ENCODE data around the gene TMEFF1. TPM values are rescaled to one million over a fixed set of nuclear protein-coding genes. Genes with fewer than 3 reads are reported as not detected.

The TMEFF1 gene
- total RNA-seq, 6 experiments from 2014 or later = 0.09 to 0.24 TPM; not detected in 4

DNA sequence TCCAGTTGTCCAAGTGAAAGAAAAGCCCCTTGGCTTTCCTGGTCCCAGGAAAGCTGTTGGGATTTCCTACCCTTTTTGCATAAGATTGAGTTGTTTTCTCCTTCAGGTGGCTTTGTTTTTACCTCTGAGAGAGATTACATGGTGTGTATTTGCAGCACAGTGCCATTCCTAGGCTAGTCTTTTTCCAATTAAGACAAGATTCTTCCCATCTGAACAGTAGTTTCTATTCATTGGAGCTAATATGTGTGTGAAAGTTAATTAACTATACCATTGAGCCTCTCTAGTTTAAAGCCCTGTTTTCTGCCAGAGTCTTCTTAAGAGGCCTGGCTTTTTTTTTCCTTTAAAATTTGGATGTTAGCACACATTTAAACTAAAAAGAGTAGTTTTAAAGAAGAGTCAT, 25.9 kb upstream of the TMEFF1 start:
- Histone ChIP-seq H3K9me3 (no peaks in the 10 kb centered on the region), H3K27ac (no peak overlapping the region), H3K27me3 (no peaks in the 10 kb centered on the region), H3K4me1 (peaks cover 0 to 14% (median 7%) of the 10 kb centered on the region in 4 donors), H3K36me3 (peaks cover 0 to 3% (median 0%) of the 10 kb centered on the region in 4 donors), H3K4me3 (no peak overlapping the region)
- intact Hi-C loops (cut with DNase I) = no loop called here
- DNase-seq (no peak), ATAC-seq (no peak)
- TF ChIP-seq, protein P1, sequence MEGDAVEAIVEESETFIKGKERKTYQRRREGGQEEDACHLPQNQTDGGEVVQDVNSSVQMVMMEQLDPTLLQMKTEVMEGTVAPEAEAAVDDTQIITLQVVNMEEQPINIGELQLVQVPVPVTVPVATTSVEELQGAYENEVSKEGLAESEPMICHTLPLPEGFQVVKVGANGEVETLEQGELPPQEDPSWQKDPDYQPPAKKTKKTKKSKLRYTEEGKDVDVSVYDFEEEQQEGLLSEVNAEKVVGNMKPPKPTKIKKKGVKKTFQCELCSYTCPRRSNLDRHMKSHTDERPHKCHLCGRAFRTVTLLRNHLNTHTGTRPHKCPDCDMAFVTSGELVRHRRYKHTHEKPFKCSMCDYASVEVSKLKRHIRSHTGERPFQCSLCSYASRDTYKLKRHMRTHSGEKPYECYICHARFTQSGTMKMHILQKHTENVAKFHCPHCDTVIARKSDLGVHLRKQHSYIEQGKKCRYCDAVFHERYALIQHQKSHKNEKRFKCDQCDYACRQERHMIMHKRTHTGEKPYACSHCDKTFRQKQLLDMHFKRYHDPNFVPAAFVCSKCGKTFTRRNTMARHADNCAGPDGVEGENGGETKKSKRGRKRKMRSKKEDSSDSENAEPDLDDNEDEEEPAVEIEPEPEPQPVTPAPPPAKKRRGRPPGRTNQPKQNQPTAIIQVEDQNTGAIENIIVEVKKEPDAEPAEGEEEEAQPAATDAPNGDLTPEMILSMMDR (IDR thresholded peaks at IDR 0.05) = no peak
- TF ChIP-seq POLR2A (IDR thresholded peaks at IDR 0.05) = no peak

GRCh38 chr9:100448266-100448665, 24.7 kb upstream of the TMEFF1 start:
- ATAC-seq (no peak), DNase-seq (no peak)
- no peaks in the 10 kb centered on the region for H3K27me3 ChIP-seq
- TF ChIP-seq, protein P1 (IDR thresholded peaks at IDR 0.05) = no peak
- no peak for TF ChIP-seq POLR2A (IDR thresholded peaks at IDR 0.05)
- peaks cover 0 to 3% (median 0%) of the 10 kb centered on the region in 4 donors for H3K36me3 ChIP-seq
- H3K27ac ChIP-seq = no peak overlapping the region
- H3K4me1 ChIP-seq = peaks cover 0 to 14% (median 7%) of the 10 kb centered on the region in 4 donors
- no peak overlapping the region for H3K4me3 ChIP-seq
- no CpG with 5 or more reads among the region's 2 CpGs for WGBS (ENCODE audit: insufficient coverage, low coverage, low lambda C conversion rate, missing lambda C conversion rate)
- intact Hi-C loops (cut with DNase I) = no loop called here
- H3K9me3 ChIP-seq = no peaks in the 10 kb centered on the region

- Histone ChIP-seq H3K27ac (no peak overlapping the region), H3K27me3 (no peaks in the 10 kb centered on the region), H3K4me1 (peaks cover 0 to 2% (median under 1%) of the 10 kb centered on the region in 4 donors), H3K9me3 (no peaks in the 10 kb centered on the region), H3K4me3 (no peak overlapping the region), H3K36me3 (peaks cover 0 to 3% (median 0%) of the 10 kb centered on the region in 4 donors)
- TF ChIP-seq POLR2A (IDR thresholded peaks at IDR 0.05) = no peak
- TF ChIP-seq, protein P1 (IDR thresholded peaks at IDR 0.05) = no peak
- no peak for ATAC-seq
- no peak for DNase-seq
- intact Hi-C loops (cut with DNase I) = no loop called here
- WGBS (ENCODE audit: insufficient coverage, low coverage, low lambda C conversion rate, missing lambda C conversion rate) = 96% methylated on average over 2 of the region's 2 CpGs
Measured at GRCh38 chr9:100449420-100449819, 23.5 kb upstream of the TMEFF1 start.

GRCh38 chr9:100452894-100453293, 20.1 kb upstream of the TMEFF1 start:
- Histone ChIP-seq H3K4me1 (no peaks in the 10 kb centered on the region), H3K4me3 (no peak overlapping the region), H3K27me3 (no peaks in the 10 kb centered on the region), H3K9me3 (no peaks in the 10 kb centered on the region), H3K27ac (no peak overlapping the region), H3K36me3 (peaks cover 0 to 3% (median 0%) of the 10 kb centered on the region in 4 donors)
- DNase-seq = no peak
- WGBS (ENCODE audit: insufficient coverage, low coverage, low lambda C conversion rate, missing lambda C conversion rate) = 88% methylated on average over 2 of the region's 2 CpGs
- no peak for ATAC-seq
- TF ChIP-seq, protein P1 (IDR thresholded peaks at IDR 0.05) = no peak
- TF ChIP-seq POLR2A (IDR thresholded peaks at IDR 0.05) = no peak
- intact Hi-C loops (cut with DNase I) = no loop called here

GRCh38 chr9:100455470-100455869, 17.5 kb upstream of the TMEFF1 start:
- intact Hi-C loops (cut with DNase I) = no loop called here
- Histone ChIP-seq H3K4me1 (no peaks in the 10 kb centered on the region), H3K27ac (no peak overlapping the region), H3K27me3 (no peaks in the 10 kb centered on the region), H3K4me3 (no peak overlapping the region), H3K36me3 (peaks cover 0 to 3% (median 0%) of the 10 kb centered on the region in 4 donors), H3K9me3 (no peaks in the 10 kb centered on the region)
- peak in 1 of 4 donors; percentile 61 for ATAC-seq
- TF ChIP-seq, protein P1 (IDR thresholded peaks at IDR 0.05) = no peak
- no peak for TF ChIP-seq POLR2A (IDR thresholded peaks at IDR 0.05)
- no peak for DNase-seq

All from right lobe of liver (tissue), 6 donors.